GM23248 (cell line): ENCODE results near the gene ST3GAL5. TPM values are rescaled to one million over a fixed set of nuclear protein-coding genes. Genes with fewer than 3 reads are reported as not detected.

Source experiments
- DNase-seq: peaks from one replicate; pipeline ENCODE4 v3.0.0-alpha.2; 2015
- H2AFZ ChIP-seq: fragments of 200-600 bp; sonication (generic); 2 replicates; pipeline ENCODE4 v1.6.1; 2016; ENCODE audit warnings: antibody characterized with exemption
- H3F3A ChIP-seq: fragments of 200-600 bp; sonication (generic); 2 replicates; pipeline ENCODE4 v1.6.1; 2016; ENCODE audit warnings: mild to moderate bottlenecking, antibody characterized with exemption, mixed run types; ENCODE audit not compliant: insufficient read depth
- H3K27ac ChIP-seq: fragments of 200-600 bp; sonication (generic); 2 replicates; pipeline ENCODE4 v1.5.1; 2016; ENCODE audit warnings: mild to moderate bottlenecking
- H3K27me3 ChIP-seq: fragments of 200-600 bp; sonication (generic); replicated peaks from 2 replicates; pipeline ENCODE4 v1.6.1; 2016; ENCODE audit warnings: mild to moderate bottlenecking; ENCODE audit not compliant: insufficient read depth
- H3K36me3 ChIP-seq: fragments of 200-600 bp; sonication (generic); 2 replicates; pipeline ENCODE4 v1.6.1; 2016; ENCODE audit warnings: low read depth, mild to moderate bottlenecking
- H3K4me1 ChIP-seq: fragments of 200-600 bp; sonication (generic); 2 replicates; pipeline ENCODE4 v1.6.1; 2016; ENCODE audit warnings: mild to moderate bottlenecking; ENCODE audit not compliant: insufficient read depth
- H3K4me2 ChIP-seq: fragments of 200-600 bp; sonication (generic); one replicate; pipeline ENCODE4 v1.6.1; 2016; ENCODE audit warnings: mild to moderate bottlenecking; ENCODE audit not compliant: unreplicated experiment
- H3K4me3 ChIP-seq: fragments of 200-600 bp; sonication (generic); 2 replicates; pipeline ENCODE4 v1.5.1; 2016; ENCODE audit warnings: mild to moderate bottlenecking
- H3K79me2 ChIP-seq: fragments of 200-600 bp; sonication (generic); 2 replicates; pipeline ENCODE4 v1.6.1; 2016; ENCODE audit warnings: mild to moderate bottlenecking; ENCODE audit not compliant: insufficient read depth
- H3K9ac ChIP-seq: fragments of 200-600 bp; sonication (generic); 2 replicates; pipeline ENCODE4 v1.6.1; 2016; ENCODE audit warnings: mild to moderate bottlenecking
- H3K9me2 ChIP-seq: fragments of 200-600 bp; sonication (generic); 2 replicates; pipeline ENCODE4 v1.6.1; 2016; ENCODE audit warnings: mixed run types, mild to moderate bottlenecking, moderate library complexity; ENCODE audit not compliant: insufficient read depth
- H3K9me3 ChIP-seq: fragments of 200-600 bp; sonication (generic); one replicate; pipeline ENCODE4 v1.6.1; 2017; ENCODE audit warnings: low read depth
- H4K20me1 ChIP-seq: fragments of 200-600 bp; sonication (generic); 2 replicates; pipeline ENCODE4 v1.6.0; 2016; ENCODE audit not compliant: insufficient read depth
- EZH2 ChIP-seq: fragments of 200-600 bp; sonication (generic); IDR thresholded peaks from 2 replicates; pipeline ENCODE4 v1.6.1; 2018; ENCODE audit warnings: antibody characterized with exemption, mild to moderate bottlenecking; ENCODE audit not compliant: insufficient read depth, poor library complexity, severe bottlenecking
- EZH2phosphoT487 ChIP-seq: fragments of 200-600 bp; sonication (generic); IDR thresholded peaks from 2 replicates; pipeline ENCODE4 v1.6.1; 2018; ENCODE audit warnings: antibody characterized with exemption, moderate library complexity, mild to moderate bottlenecking, low read depth; ENCODE audit not compliant: insufficient read depth
- WGBS, 2 experiments: methylation state at CpG; one replicate each; pipeline ENCODE4 v1.1.6; 2015 to 2017; ENCODE audit warnings: low lambda C conversion rate in 2 of 2, low coverage in 1 of 2; ENCODE audit errors: missing lambda C conversion rate in 2 of 2; 5-methylcytosine and 5-hydroxymethylcytosine counted together
- in situ Hi-C: fragments of 300-500 bp; cut with MboI; formaldehyde crosslinking; loops from 2 replicates; pipeline ENCODE4 v1.15.0; 2020
- polyA plus RNA-seq: library from polyadenylated mRNA; unstranded; fragments of >200 nt; fragmentation: Nextera tagmentation; extraction: Ambion mirVana; gene quantifications from 2 replicates; pipeline ENCODE4 v1.2.1, GENCODE V29; 2016
- total RNA-seq: library from RNA; depleted of rRNA; stranded (reverse); fragments of >200 nt; shearing (Covaris generic); gene quantifications from 2 replicates; pipeline ENCODE4 v1.2.3, GENCODE V29; 2014

Gene ST3GAL5
- total and polyA plus RNA-seq, 2 experiments from 2014 or later, result 16.4 to 21.0 TPM

GRCh38 chr2:85861650-85862049, 27.1 kb downstream of the ST3GAL5 start:
- Histone ChIP-seq H3K79me2 (no peaks in the 10 kb centered on the region), H3K9ac (no peak overlapping the region), H3K4me1 (0 out of 2 replicates have a peak, but pooled peaks cover 6% of the 10 kb centered on the region), H3K9me2 (no peaks in the 10 kb centered on the region), H2AFZ (no peak overlapping the region), H3F3A (no peaks in the 10 kb centered on the region), H3K36me3 (no peaks in the 10 kb centered on the region; the same call in 1 of the 2 replicates), H3K4me3 (no peak overlapping the region), H3K4me2 (no peak overlapping the region), H4K20me1 (no peaks in the 10 kb centered on the region), H3K27ac (no peak overlapping the region), H3K27me3 (no peaks in the 10 kb centered on the region), H3K9me3 (no peaks in the 10 kb centered on the region)
- in situ Hi-C loops, result no loop called here
- 82 to 83% methylated on average over 5 of the region's 5 CpGs for WGBS, 2 experiments
- TF ChIP-seq EZH2phosphoT487 (no peak), EZH2 (no peak)
- DNase-seq, result no peak

- no peak for TF ChIP-seq EZH2
- TF ChIP-seq EZH2phosphoT487, result no peak
- no peaks in the 10 kb centered on the region; the same call in 1 of the 2 replicates for H3K36me3 ChIP-seq
- in situ Hi-C loops, result no loop called here
- 70 to 82% methylated on average over 1 of the region's 1 CpG for WGBS, 2 experiments
- no peaks in the 10 kb centered on the region for H4K20me1 ChIP-seq
- DNase-seq, result no peak
- H3K9me2 ChIP-seq, result no peaks in the 10 kb centered on the region
- H3K27me3 ChIP-seq, result no peaks in the 10 kb centered on the region
- no peak overlapping the region for H3K9ac ChIP-seq
- no peak overlapping the region for H3K27ac ChIP-seq
- H3F3A ChIP-seq, result no peaks in the 10 kb centered on the region
- H3K79me2 ChIP-seq, result no peaks in the 10 kb centered on the region
- no peaks in the 10 kb centered on the region for H3K9me3 ChIP-seq
- H3K4me3 ChIP-seq, result no peak overlapping the region
- H3K4me1 ChIP-seq, result 0 out of 2 replicates have a peak, but pooled peaks cover 6% of the 10 kb centered on the region
- H3K4me2 ChIP-seq, result no peak overlapping the region
- H2AFZ ChIP-seq, result no peak overlapping the region
Observed at GRCh38 chr2:85861180-85861579, 27.6 kb downstream of the ST3GAL5 start.

- no peak overlapping the region for H3K9ac ChIP-seq
- H3K36me3 ChIP-seq, result no peaks in the 10 kb centered on the region; the same call in 1 of the 2 replicates
- no peaks in the 10 kb centered on the region for H3K79me2 ChIP-seq
- no peaks in the 10 kb centered on the region for H3K27me3 ChIP-seq
- H3K4me3 ChIP-seq, result no peak overlapping the region
- peaks cover 3% of the 10 kb centered on the region; the same call in 1 of the 2 replicates for H3K4me1 ChIP-seq
- no peak for DNase-seq
- in situ Hi-C loops, result no loop called here
- 65% methylated on average over 3 of the region's 3 CpGs for WGBS, 2 experiments
- H3K27ac ChIP-seq, result no peak overlapping the region
- H2AFZ ChIP-seq, result no peak overlapping the region
- no peaks in the 10 kb centered on the region for H4K20me1 ChIP-seq
- no peak for TF ChIP-seq EZH2
- no peak for TF ChIP-seq EZH2phosphoT487
- H3K9me3 ChIP-seq, result no peaks in the 10 kb centered on the region
- H3F3A ChIP-seq, result no peaks in the 10 kb centered on the region
- H3K4me2 ChIP-seq, result no peak overlapping the region
- H3K9me2 ChIP-seq, result no peaks in the 10 kb centered on the region
Observed at GRCh38 chr2:85858841-85859240, 29.9 kb downstream of the ST3GAL5 start.

GRCh38 chr2:85854897-85855296, 33.9 kb downstream of the ST3GAL5 start:
- H3K9me3 ChIP-seq, result no peaks in the 10 kb centered on the region
- no peak overlapping the region for H3K9ac ChIP-seq
- no peaks in the 10 kb centered on the region for H3K27me3 ChIP-seq
- no peak overlapping the region for H3K4me3 ChIP-seq
- H3K36me3 ChIP-seq, result no peaks in the 10 kb centered on the region
- in situ Hi-C loops, result no loop called here
- DNase-seq, result no peak
- peaks cover 17% of the 10 kb centered on the region for H3F3A ChIP-seq
- H3K27ac ChIP-seq, result no peak overlapping the region
- H2AFZ ChIP-seq, result no peak overlapping the region
- H3K9me2 ChIP-seq, result no peaks in the 10 kb centered on the region
- TF ChIP-seq EZH2, result no peak
- TF ChIP-seq EZH2phosphoT487, result no peak
- H3K4me2 ChIP-seq, result no peak overlapping the region
- H4K20me1 ChIP-seq, result no peaks in the 10 kb centered on the region
- peaks cover 31% of the 10 kb centered on the region for H3K4me1 ChIP-seq
- 87 to 88% methylated on average over 4 of the region's 4 CpGs for WGBS, 2 experiments
- no peaks in the 10 kb centered on the region for H3K79me2 ChIP-seq

GRCh38 chr2:85854166-85854509, 34.7 kb downstream of the ST3GAL5 start:
- no peak for DNase-seq
- Histone ChIP-seq H3K79me2 (no peaks in the 10 kb centered on the region), H3K9me2 (no peaks in the 10 kb centered on the region), H3F3A (peaks cover 17% of the 10 kb centered on the region), H2AFZ (no peak overlapping the region), H3K4me1 (peaks cover 31% of the 10 kb centered on the region), H3K4me3 (no peak overlapping the region), H3K9me3 (no peaks in the 10 kb centered on the region), H3K27me3 (no peaks in the 10 kb centered on the region), H3K27ac (no peak overlapping the region), H3K4me2 (no peak overlapping the region), H3K9ac (no peak overlapping the region), H4K20me1 (no peaks in the 10 kb centered on the region), H3K36me3 (no peaks in the 10 kb centered on the region)
- WGBS, 2 experiments, result 96 to 97% methylated on average over 3 of the region's 3 CpGs
- no peak for TF ChIP-seq EZH2phosphoT487
- TF ChIP-seq EZH2, result no peak
- in situ Hi-C loops, result no loop called here
